ENCODE data around the gene APMAP.

DNA sequence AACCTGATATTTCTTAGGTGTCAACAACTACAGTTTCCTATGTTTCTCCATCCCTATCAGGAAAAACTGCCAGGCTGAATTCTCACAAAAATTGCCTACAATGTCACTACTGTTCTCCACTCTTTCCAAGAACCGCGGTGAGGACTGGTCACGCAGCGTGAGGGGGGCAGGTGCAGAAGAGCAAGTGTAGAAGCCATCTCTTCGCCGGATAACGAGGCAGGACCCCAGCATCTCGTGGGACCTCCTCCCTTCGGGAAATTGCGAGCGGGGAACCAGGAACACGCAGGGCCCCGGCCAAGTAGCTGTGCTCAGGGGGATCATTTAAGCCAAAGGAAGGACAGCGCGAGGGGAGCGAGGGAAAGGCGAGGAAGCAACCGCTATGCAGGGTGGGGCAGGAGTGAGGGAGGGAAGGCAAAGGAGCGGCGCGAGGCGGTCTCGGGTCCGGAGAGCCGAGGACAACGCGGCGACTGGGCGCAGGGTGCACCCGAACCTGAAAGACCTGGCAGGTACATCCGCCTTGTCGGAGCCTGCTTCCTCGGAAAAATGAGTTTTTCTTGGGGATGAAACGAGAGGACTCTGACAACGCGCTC is 559 bp downstream of the APMAP start:
- TF ChIP-seq, protein P1, sequence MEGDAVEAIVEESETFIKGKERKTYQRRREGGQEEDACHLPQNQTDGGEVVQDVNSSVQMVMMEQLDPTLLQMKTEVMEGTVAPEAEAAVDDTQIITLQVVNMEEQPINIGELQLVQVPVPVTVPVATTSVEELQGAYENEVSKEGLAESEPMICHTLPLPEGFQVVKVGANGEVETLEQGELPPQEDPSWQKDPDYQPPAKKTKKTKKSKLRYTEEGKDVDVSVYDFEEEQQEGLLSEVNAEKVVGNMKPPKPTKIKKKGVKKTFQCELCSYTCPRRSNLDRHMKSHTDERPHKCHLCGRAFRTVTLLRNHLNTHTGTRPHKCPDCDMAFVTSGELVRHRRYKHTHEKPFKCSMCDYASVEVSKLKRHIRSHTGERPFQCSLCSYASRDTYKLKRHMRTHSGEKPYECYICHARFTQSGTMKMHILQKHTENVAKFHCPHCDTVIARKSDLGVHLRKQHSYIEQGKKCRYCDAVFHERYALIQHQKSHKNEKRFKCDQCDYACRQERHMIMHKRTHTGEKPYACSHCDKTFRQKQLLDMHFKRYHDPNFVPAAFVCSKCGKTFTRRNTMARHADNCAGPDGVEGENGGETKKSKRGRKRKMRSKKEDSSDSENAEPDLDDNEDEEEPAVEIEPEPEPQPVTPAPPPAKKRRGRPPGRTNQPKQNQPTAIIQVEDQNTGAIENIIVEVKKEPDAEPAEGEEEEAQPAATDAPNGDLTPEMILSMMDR (IDR thresholded peaks at IDR 0.05; ENCODE audit: low read length): no peak
- no peak for TF ChIP-seq EZH2 (optimal IDR thresholded peaks at IDR 0.05; ENCODE audit: low read depth, low read length)
- no peak for TF ChIP-seq EZH2phosphoT487 (IDR thresholded peaks at IDR 0.05; ENCODE audit: low read length)
